Mucosa of stomach (tissue), 1 donor: ENCODE measurements around the gene CLEC4F.

Source experiments
- H3K27me3 ChIP-seq: one replicate; pipeline ENCODE4 v1.7.0; 2013; ENCODE audit warnings: mild to moderate bottlenecking, low read length; ENCODE audit not compliant: control insufficient read depth, insufficient read depth
- H3K36me3 ChIP-seq: one replicate; pipeline ENCODE4 v1.7.0; 2013; ENCODE audit warnings: low read length; ENCODE audit not compliant: control insufficient read depth, insufficient read depth
- H3K4me1 ChIP-seq: one replicate; pipeline ENCODE4 v1.7.0; 2013; ENCODE audit warnings: mild to moderate bottlenecking, low read length; ENCODE audit not compliant: control insufficient read depth, insufficient read depth
- H3K4me3 ChIP-seq: one replicate; pipeline ENCODE4 v1.7.0; 2013; ENCODE audit warnings: low read length
- H3K9ac ChIP-seq: one replicate; pipeline ENCODE4 v1.7.0; 2013; ENCODE audit warnings: mild to moderate bottlenecking, low read length, moderate library complexity
- H3K9me3 ChIP-seq: one replicate; pipeline ENCODE4 v1.7.0; 2013; ENCODE audit warnings: mild to moderate bottlenecking, low read length, moderate library complexity; ENCODE audit not compliant: control insufficient read depth
- donor health status: Pancreatic carcinoma.

CLEC4F gene

DNA sequence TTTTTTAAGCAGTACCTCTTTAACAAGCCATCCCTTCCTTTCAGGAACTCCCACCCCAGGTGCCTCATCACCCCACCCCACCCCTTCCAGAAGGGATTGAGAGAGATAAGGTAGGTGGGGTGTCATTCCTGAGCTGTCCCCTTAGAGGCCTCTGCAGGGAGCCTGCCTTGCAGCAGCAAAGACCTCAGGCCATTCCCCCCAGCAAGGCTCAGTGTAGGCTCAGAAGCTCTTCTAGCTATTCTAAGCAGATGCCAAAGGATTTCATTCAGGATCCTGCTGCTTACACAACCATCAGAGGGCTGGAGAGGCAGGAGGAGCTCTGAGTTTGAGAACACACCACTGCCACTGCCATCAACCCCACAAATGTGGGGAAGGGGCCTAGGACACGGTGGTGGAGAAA lies 24.1 kb downstream of the CLEC4F start:
- H3K36me3 ChIP-seq = no peaks in the 10 kb centered on the region
- H3K9me3 ChIP-seq = no peaks in the 10 kb centered on the region
- H3K4me1 ChIP-seq = no peaks in the 10 kb centered on the region
- H3K4me3 ChIP-seq = no peak overlapping the region
- peaks cover 13% of the 10 kb centered on the region for H3K27me3 ChIP-seq
- no peak overlapping the region for H3K9ac ChIP-seq

DNA sequence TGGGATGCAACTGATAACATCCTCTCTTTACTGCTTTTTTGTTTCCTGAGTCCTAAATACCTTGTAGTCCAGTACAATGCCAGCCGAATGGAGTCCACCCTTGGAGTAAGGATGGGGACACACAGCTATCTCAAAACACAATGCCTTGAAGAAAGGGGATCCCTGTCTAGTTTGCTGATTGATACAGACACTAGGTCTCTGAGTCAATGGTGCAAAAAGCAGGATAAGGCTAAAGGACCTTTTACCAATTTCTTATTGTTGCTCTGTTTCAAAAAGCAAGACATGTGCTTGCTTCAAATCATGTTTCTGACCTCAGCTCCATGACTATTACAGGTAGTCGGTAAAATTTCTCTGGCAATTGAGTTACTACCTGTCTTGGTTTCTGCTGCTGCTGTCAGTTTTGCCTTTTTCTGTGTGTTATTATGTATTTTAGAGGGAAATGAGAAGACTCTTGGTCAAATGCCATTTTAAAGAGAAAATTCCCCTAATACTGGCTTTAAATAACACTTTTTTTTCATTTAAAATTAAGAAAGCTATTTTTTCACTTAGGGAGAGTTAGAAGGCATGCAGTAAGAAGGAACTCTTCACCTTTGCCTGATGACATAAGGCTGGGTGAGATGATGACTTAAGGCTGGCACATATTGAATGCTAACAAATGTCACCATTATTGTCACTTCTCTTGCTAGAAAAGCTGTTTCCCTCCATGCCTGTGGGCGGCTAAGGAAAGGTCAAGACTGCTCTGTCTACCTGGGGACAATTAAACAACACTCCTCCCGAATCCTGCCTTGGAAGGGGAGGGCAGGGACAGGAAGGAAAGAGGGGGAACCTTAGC lies 25.0 kb downstream of the CLEC4F start:
- Histone ChIP-seq H3K9ac (no peak overlapping the region), H3K36me3 (no peaks in the 10 kb centered on the region), H3K4me3 (no peak overlapping the region), H3K4me1 (no peaks in the 10 kb centered on the region), H3K9me3 (no peaks in the 10 kb centered on the region), H3K27me3 (peaks cover 22% of the 10 kb centered on the region)

DNA sequence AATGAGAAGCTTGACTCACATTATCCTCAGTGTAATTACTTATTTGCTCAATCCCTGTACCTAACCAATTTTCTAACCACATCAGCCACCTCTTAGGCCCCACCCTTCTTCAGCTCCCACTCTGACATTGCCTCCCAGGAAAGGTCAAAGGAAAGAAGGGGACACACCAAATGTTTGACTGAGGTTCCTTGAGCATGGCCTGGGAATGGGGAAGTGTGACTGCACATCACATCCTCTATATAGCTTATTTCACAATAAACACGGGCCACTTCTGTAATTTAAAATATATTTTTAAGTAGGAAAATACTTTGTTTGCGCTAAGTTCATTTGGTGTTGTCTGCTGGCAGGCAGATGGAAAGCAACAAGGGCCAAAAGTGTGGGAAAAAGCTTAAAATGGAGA lies 26.9 kb downstream of the CLEC4F start:
- no peaks in the 10 kb centered on the region for H3K9me3 ChIP-seq
- H3K4me3 ChIP-seq = no peak overlapping the region
- H3K4me1 ChIP-seq = peaks cover 7% of the 10 kb centered on the region
- no peak overlapping the region for H3K9ac ChIP-seq
- H3K36me3 ChIP-seq = no peaks in the 10 kb centered on the region
- peaks cover 39% of the 10 kb centered on the region for H3K27me3 ChIP-seq

DNA sequence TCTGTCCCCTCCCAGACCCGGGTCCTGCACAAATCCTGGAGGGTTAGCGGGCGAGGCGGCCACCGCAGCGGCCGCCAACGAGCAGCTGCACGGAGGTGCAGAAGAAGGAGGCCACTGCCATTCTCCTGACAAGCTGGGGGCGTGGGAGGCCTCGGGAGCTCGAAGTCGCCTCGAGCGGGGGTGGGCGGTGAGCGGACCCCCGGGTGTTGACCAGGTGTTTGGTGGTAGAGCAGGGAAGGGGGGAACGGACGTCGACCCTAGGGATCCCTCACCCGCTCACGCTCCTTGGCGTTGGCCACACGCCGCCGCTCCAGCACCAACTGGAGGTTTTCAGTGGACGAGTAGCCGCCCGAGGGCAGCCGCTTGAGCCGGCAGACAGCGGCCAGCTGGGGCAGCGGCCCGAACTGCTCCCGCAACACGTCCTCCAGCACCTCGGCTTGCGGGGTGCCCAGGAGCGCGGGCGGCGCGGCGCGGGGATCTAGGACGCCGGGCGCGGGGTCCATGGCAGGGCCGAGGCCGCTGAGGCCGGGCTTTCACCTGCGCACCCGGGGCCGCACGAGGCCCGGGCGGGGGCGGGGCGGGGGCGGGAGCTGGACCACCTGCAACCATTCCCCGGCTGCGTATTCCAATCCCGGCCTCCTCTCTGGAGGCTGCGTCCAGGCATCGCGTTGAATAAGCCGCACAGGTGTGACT lies 30.1 kb downstream of the CLEC4F start, which contains the start of gene FIGLA:
FIGLA (minus strand) TSS at position 508 of the 693 bp plus-strand sequence; CDS start at position 503, 5 bp downstream.
- no peak within 1 kb of the TSS for H3K4me3 ChIP-seq
- H3K27me3 ChIP-seq = peaks cover 58% of the 10 kb centered on the region
- H3K36me3 ChIP-seq = no peaks in the 10 kb centered on the region
- peaks cover 7% of the 10 kb centered on the region for H3K4me1 ChIP-seq
- no peaks in the 10 kb centered on the region for H3K9me3 ChIP-seq
- no peak within 1 kb of the TSS for H3K9ac ChIP-seq

DNA sequence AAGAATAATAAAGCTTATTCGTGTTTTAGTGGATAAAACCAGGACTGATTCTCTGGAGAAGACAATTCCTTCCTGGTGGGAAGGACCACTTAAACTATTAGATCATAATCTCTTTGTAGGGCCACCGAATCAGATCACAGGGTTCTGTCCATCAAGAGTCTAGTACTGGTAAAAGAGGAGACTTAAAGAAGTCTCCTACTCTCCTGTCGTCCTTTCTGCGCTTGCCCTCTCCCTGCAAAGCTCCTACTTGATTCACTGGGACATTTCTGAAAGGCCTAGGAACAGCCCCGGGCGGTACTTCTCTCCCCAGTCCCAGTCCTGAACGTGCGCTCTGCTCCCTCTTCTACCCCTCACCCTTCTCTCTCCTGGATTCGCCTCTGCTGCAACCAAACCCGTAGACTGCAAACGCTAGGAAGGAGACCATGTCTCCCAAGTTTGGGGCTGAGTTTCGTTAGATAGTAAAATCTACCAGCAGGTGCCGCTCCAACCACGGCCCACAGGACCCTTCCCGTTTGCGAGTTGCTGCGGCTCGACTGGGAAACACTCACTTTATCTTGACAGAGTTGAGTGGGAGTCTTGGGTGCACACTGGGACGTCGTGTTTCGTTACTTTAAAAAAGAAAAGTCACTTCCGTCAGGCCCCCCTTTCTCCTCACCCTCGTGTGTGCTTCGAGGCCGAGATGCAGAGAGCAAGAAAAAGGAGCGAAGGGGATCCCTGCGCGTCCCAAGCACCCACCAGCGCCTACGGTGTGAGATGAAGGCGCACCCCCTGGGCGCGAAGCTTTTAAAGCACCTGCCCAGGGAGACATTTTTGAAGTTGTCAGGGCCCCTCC lies 30.9 kb downstream of the CLEC4F start:
- H3K4me1 ChIP-seq = peaks cover 7% of the 10 kb centered on the region
- H3K9me3 ChIP-seq = no peaks in the 10 kb centered on the region
- no peak overlapping the region for H3K9ac ChIP-seq
- no peaks in the 10 kb centered on the region for H3K36me3 ChIP-seq
- H3K4me3 ChIP-seq = no peak overlapping the region
- H3K27me3 ChIP-seq = peaks cover 59% of the 10 kb centered on the region

DNA sequence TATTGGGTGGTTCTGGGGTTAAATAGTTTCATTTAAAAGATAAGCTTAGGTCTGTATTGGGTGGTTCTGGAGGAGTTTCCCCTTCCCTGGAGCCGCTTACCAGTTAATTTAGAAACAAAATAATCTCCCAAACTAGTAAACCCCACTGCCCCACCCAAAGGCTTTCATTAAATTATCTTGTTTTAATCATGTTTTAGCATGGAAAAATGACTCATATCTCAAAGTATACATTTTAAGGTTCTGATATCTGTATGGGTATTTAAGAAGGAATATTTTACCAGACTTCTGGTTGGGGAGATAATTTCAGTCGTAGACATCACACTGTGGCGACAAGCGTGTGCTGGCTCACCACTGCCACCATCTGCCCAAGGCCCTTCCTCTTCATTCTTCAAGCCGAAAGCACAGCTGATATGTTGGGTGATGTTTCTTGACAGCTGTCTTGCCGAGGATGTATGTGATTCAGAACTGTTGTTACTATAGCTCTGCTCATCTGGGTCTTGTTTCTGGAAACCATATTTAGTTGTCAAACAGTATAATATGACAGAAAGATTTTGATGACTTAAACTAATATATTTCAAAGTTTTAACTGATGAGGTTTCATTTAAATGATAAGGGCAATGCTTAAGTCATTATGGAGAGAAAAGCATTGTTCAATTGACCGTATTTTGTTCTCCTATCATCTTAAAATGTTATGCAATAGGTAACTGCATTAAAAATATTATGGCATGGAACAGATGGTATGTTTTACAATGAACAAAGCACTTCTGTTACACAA lies 35.1 kb downstream of the CLEC4F start:
- no peaks in the 10 kb centered on the region for H3K36me3 ChIP-seq
- no peaks in the 10 kb centered on the region for H3K9me3 ChIP-seq
- peaks cover 7% of the 10 kb centered on the region for H3K4me1 ChIP-seq
- peaks cover 40% of the 10 kb centered on the region for H3K27me3 ChIP-seq
- no peak overlapping the region for H3K4me3 ChIP-seq
- no peak overlapping the region for H3K9ac ChIP-seq

DNA sequence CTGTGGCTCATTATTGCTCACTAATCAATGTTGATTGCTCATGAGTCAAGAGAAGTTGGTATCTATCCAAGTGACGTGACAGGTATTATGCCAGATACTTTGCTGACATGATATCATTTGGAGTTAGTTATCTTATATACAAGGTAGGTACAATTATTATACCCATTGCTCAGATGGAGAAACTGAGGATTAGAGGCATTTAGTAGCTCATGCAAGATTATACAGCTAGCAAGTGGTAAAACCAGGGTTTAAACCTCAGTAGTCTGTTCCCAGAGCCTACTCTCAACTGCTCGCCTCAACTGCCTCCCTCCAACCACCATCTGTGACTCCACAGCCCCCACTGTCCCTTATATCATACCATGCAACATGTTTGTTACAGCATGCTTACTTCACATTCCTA lies 36.1 kb downstream of the CLEC4F start:
- H3K4me1 ChIP-seq = no peaks in the 10 kb centered on the region
- peaks cover 33% of the 10 kb centered on the region for H3K27me3 ChIP-seq
- no peak overlapping the region for H3K9ac ChIP-seq
- H3K9me3 ChIP-seq = no peaks in the 10 kb centered on the region
- no peak overlapping the region for H3K4me3 ChIP-seq
- H3K36me3 ChIP-seq = no peaks in the 10 kb centered on the region

DNA sequence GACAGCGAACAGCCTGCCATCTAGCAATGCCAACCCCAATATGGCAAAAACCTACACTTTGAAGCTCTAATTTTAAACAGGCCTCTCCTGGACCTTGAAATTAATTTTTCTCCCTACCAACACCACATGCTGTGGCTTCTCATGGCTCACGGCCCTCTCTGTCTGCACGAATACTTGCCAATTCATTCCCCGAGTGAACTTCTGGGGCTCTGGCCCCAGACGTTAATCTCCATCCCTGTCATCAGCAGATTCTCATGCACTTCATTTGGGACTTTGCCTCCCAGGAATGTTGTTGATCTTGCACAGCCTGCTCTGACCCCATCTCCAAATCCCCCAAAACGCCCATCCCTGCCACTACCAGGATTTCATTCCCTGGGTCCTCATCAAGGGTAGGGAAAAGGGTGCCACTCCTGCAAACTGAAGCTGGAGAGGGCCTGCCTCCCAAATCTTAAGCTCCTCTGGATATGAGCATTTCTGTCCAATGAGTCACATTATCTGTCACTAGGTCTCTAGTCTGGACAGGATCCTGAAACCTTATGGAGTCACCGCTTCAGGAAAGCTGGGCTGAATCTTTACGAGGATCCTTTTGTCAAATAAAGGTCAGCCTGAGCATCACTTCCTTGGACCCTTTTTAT lies 40.4 kb downstream of the CLEC4F start:
- Histone ChIP-seq H3K9me3 (no peaks in the 10 kb centered on the region), H3K36me3 (no peaks in the 10 kb centered on the region), H3K9ac (no peak overlapping the region), H3K4me3 (no peak overlapping the region), H3K4me1 (no peaks in the 10 kb centered on the region), H3K27me3 (peaks cover 18% of the 10 kb centered on the region)

DNA sequence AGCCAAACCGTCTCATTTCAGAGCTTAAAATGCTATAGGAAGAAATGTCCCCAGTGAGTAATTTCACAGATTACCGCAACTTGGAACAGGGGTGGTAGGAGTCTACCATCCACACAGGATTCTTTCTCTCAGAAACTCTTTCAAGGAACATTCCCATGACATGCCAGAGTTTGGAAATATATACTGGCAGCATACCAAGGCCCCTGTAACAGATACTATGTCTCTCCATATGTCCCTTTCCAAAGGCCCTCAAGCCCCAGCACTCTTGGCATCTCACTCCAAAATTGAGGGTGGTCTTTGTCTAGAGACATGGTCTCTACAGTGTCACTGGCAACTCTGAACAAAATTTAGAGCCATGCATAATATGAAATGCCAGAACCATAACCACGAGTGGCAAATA lies 40.9 kb downstream of the CLEC4F start:
- Histone ChIP-seq H3K4me1 (no peaks in the 10 kb centered on the region), H3K4me3 (no peak overlapping the region), H3K9me3 (no peaks in the 10 kb centered on the region), H3K27me3 (peaks cover 17% of the 10 kb centered on the region), H3K36me3 (no peaks in the 10 kb centered on the region), H3K9ac (no peak overlapping the region)

DNA sequence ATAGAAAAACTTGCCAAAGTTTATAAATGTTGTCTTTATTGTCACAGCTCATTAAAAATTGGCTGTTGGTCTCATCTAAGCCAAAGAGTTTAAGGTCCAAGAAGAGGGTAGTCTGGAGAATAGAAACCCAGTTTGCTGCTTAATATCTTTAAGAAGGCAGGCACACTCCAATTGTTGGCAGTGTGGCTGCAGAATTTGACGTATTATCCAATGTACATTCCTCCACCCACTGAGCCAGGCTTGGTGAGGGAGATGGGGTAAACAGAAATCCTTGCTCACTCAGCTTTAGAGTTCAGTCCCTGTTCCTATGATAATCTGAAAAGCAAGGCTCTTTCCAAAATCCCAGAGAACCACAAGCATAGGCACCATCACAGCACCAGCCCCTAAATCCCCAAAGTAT lies 41.7 kb downstream of the CLEC4F start:
- H3K4me1 ChIP-seq = no peaks in the 10 kb centered on the region
- H3K36me3 ChIP-seq = no peaks in the 10 kb centered on the region
- H3K4me3 ChIP-seq = no peak overlapping the region

DNA sequence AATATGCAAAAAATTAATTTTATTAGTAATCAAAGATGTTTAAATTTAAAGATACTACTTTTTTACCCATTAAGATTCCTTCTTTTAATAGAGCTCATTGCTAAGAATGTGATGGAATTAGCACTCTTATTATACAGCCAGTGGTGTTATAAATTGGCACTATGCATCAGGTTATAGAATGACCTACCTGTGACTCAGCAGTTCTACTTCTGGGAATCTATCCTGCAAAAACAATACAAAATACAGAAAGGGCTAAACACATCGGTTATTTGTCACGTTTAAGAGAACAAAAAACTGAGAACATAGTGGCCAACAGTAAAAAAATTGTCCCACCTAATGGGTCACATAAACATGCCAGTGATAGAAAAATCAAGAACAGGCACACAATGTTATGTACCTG lies 42.9 kb downstream of the CLEC4F start:
- H3K9ac ChIP-seq = no peak overlapping the region
- peaks cover 26% of the 10 kb centered on the region for H3K27me3 ChIP-seq
- H3K9me3 ChIP-seq = no peaks in the 10 kb centered on the region
- H3K4me3 ChIP-seq = no peak overlapping the region
- H3K36me3 ChIP-seq = no peaks in the 10 kb centered on the region
- no peaks in the 10 kb centered on the region for H3K4me1 ChIP-seq

More for the DNA sequence above, 41.7 kb downstream of the CLEC4F start:
- peaks cover 18% of the 10 kb centered on the region for H3K27me3 ChIP-seq
- H3K9ac ChIP-seq = no peak overlapping the region
- no peaks in the 10 kb centered on the region for H3K9me3 ChIP-seq
